ENCODE data around the gene FILIP1L. TPM values are rescaled to one million over a fixed set of nuclear protein-coding genes. Genes with fewer than 3 reads are reported as not detected.

FILIP1L gene
- total and polyA plus RNA-seq, 2 of the 8 experiments (the other 6 are each of a cell fraction or from before 2014, with no cell fraction given), result 0.06 to 0.09 TPM

GRCh38 chr3:99879275-99879674, 235.0 kb downstream of the FILIP1L start:
- Histone ChIP-seq H3K18ac (ENCODE audit: extremely low read depth, low read length) (no peak overlapping the region), H2BK12ac (ENCODE audit: low read depth, low read length) (no peak overlapping the region), H3K9me3 (ENCODE audit: insufficient read depth in 2 of 2, low read depth in 1 of 2, low read length in 1 of 2) (no peaks in the 10 kb centered on the region), H3K4me1 (replicated peaks in 1 of 4; ENCODE audit: control insufficient read depth in 3 of 4, insufficient read depth in 4 of 4, low read length in 3 of 4) (peaks cover 0 to 2% (median 0%) of the 10 kb centered on the region in 4 experiments; a peak in 3 of 7 replicates), H3K23me2 (ENCODE audit: low read depth, low read length) (peaks cover 4% of the 10 kb centered on the region), H2BK5ac (ENCODE audit: low read depth, low read length) (no peak overlapping the region), H4K91ac (replicated peaks; ENCODE audit: insufficient read length, low read length) (no peak overlapping the region), H3K9ac (replicated peaks in 1 of 4; ENCODE audit: extremely low read depth in 1 of 4, low read depth in 3 of 4, low read length in 3 of 4) (no peak overlapping the region), H3K4ac (replicated peaks; ENCODE audit: insufficient read length, low read depth, low read length) (no peak overlapping the region), H3K23ac (ENCODE audit: insufficient read length) (no peak overlapping the region), H2AFZ (ENCODE audit: low read length) (no peak overlapping the region), H4K8ac (ENCODE audit: extremely low read depth, insufficient read depth, low read length) (no peak overlapping the region), H2BK15ac (ENCODE audit: low read length) (no peak overlapping the region), H3K27ac (ENCODE audit: low read depth, low read length) (no peak overlapping the region), H3K79me1 (ENCODE audit: low read depth, low read length) (no peaks in the 10 kb centered on the region; the same call in 1 of the 2 replicates), H3K4me3 (ENCODE audit: extremely low read depth in 1 of 4, insufficient read depth in 2 of 4, low read depth in 3 of 4, low read length in 4 of 4) (no peak overlapping the region), H2BK120ac (replicated peaks; ENCODE audit: low read depth, low read length) (no peak overlapping the region), H3K14ac (ENCODE audit: insufficient read length) (no peak overlapping the region), H2AK5ac (ENCODE audit: low read depth, low read length) (no peak overlapping the region), H4K20me1 (replicated peaks in 1 of 2; ENCODE audit: control insufficient read depth in 1 of 2, insufficient read depth in 2 of 2, low read length in 2 of 2) (peaks cover 10 to 11% of the 10 kb centered on the region in 2 experiments), H3K79me2 (ENCODE audit: control insufficient read depth in 1 of 2, insufficient read depth in 2 of 2, low read length in 2 of 2) (no peaks in the 10 kb centered on the region), H2BK20ac (ENCODE audit: low read length) (no peak overlapping the region), H3K36me3 (ENCODE audit: control insufficient read depth in 2 of 4, insufficient read depth in 4 of 4, low read length in 3 of 4) (no peaks in the 10 kb centered on the region), H3K27me3 (replicated peaks in 1 of 4; ENCODE audit: control insufficient read depth in 3 of 4, extremely low read depth in 1 of 4, insufficient read depth in 3 of 4, low read length in 3 of 4) (peaks cover 11 to 47% (median 25%) of the 10 kb centered on the region in 4 experiments), H3K56ac (replicated peaks; ENCODE audit: insufficient read length, low read depth, low read length) (no peak overlapping the region), H4K5ac (ENCODE audit: insufficient read length, low read depth, low read length) (no peak overlapping the region), H3K4me2 (ENCODE audit: insufficient read depth in 1 of 2, low read depth in 2 of 2, low read length in 2 of 2) (no peak overlapping the region)
- FAIRE-seq (no peak), DNase-seq (ENCODE audit: low read depth in 1 of 2, low spot score in 2 of 2) (no peak)
- POLR2A ChIA-PET (ENCODE audit: partially characterized antibody), result no interaction called here
- CTCF ChIA-PET (ENCODE audit: partially characterized antibody), result interaction anchor here (0.9 to 1.4 kb wide), 2 partner anchors 11 to 210 kb away, joined by 3 to 4 read pairs; no protein-coding TSS in a partner anchor
- 91% methylated on average over 2 of the region's 2 CpGs; no CpG with 5 or more reads in 1 of the 2 experiments for WGBS, 2 experiments (ENCODE audit: extremely low coverage in 1 of 2, insufficient coverage in 1 of 2, insufficient read length in 1 of 2, insufficient replicate concordance in 2 of 2, low coverage in 1 of 2, low lambda C conversion rate in 2 of 2, missing lambda C conversion rate in 1 of 2)
- TF ChIP-seq CBX8 (IDR thresholded peaks at IDR 0.05; ENCODE audit: borderline replicate concordance, low read depth, low read length) (no peak), CTCF (IDR thresholded peaks at IDR 0.05; ENCODE audit: control extremely low read depth in 1 of 3, insufficient read depth in 1 of 3, low read depth in 1 of 3, low read length in 3 of 3) (no peak), SUZ12 (IDR thresholded peaks at IDR 0.05; ENCODE audit: low read length) (no peak), RNF2 (IDR thresholded peaks at IDR 0.05; ENCODE audit: borderline replicate concordance, low read depth, low read length, missing control alignments, poor library complexity, severe bottlenecking) (no peak), E2F6 (IDR thresholded peaks at IDR 0.05) (no peak), SIN3A (conservative IDR thresholded peaks at IDR 0.05 in 1 of 2, IDR thresholded peaks at IDR 0.05 in 1 of 2; ENCODE audit: low read depth in 1 of 2, low read length in 2 of 2) (no peak), NANOG (IDR thresholded peaks at IDR 0.05; ENCODE audit: insufficient read depth, low read depth, low read length, poor library complexity, severe bottlenecking) (no peak), USF2 (IDR thresholded peaks at IDR 0.05; ENCODE audit: low read length) (no peak)

Data from H1 (cell line).